Left renal cortex interstitium (tissue), 4 donors: ENCODE data around the gene FOXN3. TPM values are rescaled to one million over a fixed set of nuclear protein-coding genes. Genes with fewer than 3 reads are reported as not detected.
"Not testable (repeated sequence)": the region's sequence is repeated elsewhere in the genome, so short reads cannot be mapped to it uniquely, and the experiment has no call there.

Source experiments
- DNase-seq, 4 donors: peaks; one replicate each; pipeline ENCODE4 v3.0.0-alpha.2; 2013; ENCODE audit warnings: low read depth in 4 of 4, low spot score in 2 of 4, missing footprints in 1 of 4
- polyA plus RNA-seq, 4 donors: library from polyadenylated mRNA; unstranded; fragments of 120-200 nt; gene quantifications; one replicate each; pipeline ENCODE4 v1.2.1, GENCODE V29; 2013; ENCODE audit not compliant: insufficient read length in 4 of 4

The FOXN3 gene
- polyA plus RNA-seq, 4 donors, result 30.4 to 35.2 (median 33.5) TPM

DNA sequence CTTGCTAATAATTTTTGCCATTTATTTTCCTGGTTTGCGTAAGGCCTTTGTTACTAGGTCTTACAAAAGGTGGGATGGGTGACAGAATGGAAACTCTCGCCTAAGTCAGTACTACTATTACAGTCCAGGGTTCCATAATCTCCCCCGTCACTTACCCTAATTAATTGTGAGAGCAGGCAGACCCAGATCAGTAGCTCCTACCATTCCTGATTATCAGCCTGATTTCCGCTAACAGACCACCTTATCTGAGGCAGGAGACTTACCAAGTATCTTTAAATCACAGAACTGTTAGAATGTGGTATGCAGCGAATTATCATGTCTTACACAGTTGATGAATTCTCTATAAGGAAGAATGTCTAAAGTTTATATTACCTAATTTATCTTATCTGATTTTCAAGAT is 234.7 kb downstream of the FOXN3 start:
- no peak for DNase-seq

DNA sequence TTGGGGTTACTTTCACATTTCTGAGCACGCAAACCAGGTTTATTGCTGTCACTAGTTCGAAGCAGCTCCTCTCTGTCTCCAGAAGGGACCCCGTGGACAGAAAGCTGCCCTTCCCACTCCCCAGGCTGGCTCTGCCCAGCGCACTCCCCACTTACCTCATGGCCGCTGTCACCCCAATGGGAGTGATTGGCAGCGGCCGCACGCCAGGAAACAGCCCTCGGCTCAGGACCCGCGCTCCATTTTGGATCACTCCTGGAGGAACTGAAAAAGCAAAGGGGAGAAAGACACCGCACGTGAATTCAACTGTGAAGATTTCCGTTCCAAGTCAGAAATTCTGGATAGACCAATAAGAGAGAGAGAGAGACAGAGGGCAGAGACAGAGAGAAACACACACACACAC is 236.5 kb downstream of the FOXN3 start:
- no peak for DNase-seq

DNA sequence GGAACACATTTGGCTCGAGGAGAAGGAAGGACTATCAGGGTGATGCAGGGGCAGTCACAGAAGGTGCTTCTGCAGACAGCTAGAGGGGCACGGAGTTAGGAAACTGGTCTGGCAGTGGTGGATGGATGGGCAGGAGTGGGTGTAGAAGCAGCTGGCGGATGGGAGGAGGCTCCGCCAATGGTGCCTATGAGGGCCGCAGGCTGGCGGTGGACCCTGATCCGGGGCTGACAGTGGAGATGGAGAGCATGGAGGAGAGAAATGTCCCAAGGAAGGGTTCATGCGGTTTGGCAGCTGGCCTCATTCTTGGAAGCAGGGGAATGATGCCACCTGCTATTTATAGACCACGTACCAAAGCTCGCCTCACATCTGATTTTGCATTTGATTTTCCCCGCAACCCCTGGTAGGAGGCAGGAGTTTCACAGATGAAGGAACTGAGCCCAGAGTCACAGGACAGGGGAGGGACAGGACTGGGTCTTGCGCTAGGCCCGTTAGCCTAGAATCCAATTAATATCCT is 237.1 kb downstream of the FOXN3 start:
- DNase-seq, result no peak

DNA sequence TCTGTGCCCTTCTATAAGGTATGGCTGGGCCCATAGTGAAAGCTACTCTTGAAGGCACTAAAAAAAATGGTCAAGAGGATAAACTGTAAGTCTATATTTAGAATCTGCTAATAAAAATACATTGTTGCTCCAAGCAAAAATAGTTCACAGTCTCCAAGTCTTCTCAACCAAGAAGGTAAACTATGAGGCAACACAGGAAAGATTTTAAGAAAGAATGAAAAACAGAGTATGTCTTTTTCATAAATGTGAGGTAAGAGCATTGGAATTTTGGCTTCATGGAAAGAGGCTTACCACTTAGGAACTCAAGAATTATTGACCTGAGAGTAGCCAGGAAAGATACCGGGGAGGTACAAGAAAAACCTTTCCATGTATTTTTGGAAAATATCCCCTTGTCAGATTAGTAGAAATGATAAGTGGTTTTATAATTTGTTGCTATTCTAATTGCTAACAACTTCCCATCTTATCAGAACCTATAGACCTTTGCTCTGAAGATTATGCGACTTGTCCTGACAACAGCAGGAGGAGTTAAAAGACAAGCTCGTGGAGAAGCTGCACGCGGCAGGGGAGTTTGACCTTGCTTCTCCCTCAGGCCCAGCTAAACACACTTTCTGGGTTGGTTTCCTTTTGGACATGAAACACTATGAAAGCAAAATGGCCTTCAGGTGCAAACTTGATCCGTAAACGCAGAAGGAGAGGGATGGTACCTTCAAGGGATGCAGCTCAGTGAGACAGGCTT is 238.1 kb downstream of the FOXN3 start:
- DNase-seq, result no peak

DNA sequence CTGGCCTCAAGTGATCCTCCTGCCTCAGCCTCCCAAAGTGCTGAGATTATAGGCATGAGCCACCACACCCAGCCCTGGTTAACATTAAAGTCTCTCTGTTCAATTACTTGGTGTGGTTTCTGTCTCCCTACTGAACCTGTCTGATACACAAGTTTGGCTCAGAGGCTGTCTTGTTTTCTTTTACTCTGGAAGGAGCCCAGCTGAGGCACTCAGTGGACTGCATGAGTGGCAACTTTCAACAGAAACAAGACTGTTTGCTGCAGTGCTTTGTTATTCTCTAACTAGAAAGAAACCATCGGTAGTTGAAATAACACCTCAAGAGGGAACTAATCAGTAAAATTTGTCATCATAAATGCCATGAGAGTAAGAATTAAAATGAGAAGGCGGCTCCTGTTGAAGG is 238.7 kb downstream of the FOXN3 start:
- DNase-seq, result no peak

DNA sequence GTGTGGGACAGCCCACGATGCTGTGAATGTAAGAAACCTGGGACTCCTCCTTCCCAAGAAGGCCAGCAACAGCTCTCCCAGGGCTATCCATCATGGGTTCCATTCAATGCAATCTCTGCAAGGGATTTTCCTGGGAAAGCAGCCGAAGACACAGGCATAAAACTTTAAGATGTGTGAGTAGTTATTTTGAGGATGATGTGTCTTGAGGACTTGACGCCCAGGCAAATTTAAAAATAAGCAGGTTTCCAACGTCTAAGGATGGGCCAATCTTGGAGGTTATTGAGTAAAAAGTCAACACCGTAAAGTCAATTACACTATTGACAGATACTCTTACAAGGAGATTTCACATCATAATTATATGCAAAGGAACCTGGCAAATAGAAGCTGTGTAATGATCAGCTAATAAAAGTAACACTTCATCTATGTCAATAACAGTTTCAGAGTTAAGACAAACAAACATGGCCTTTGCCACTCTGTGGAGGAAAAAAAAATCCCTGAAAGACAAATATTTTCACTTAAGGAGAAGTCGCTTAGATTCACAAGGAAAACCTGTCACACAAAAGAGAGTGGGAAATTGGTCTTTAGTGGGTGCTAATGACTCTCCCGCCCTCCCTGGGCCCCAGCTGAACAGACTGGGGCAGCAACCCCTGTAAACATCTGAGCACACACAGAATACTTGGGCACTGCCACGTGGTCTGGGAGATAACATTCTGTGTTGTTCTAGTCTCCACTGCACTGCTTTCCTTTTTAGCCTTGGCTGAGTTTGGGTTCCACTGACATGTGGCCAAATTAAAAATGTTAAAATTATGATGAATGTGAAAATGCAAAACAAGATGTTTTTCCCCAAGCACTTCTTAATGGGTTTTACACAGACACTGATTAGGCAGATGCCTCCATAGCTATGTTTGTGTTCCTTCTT is 240.9 kb downstream of the FOXN3 start:
- DNase-seq, result no peak

DNA sequence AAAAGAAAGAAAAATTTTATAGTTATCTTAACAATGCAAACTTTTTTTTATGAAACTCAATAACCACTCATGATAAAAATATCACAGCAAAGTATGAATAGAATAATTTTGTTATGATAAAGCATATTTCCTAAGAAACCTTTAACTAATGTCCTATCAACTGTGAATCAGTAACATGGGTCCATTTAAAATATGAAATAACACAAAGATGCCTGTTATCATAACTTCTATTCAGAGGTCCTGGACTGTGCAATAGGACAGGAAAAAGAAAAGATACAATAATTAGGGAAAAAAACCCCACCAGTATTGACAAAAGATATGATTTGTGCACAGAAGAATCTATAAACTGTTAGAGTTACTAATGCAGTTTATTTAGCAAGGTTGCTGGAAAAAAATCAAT is 245.4 kb downstream of the FOXN3 start:
- no peak for DNase-seq

DNA sequence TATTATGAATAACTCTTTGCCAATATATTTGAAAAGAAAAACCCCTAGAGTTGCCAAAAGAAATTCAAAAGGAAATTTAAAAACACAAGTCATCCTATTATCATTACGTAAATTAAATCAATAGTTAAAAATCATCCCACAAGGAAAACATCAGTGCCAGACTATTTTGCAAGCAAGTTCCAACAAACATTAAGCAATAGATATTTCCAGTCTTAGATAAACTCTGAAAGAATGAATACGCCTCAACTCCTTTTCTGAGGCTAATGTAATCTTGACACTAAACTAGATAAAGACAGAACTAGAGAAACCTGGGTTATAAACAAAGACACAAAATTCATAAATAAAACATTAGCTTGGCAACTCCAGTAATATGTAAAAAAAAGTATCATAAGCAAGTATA is 245.9 kb downstream of the FOXN3 start:
- no peak for DNase-seq

DNA sequence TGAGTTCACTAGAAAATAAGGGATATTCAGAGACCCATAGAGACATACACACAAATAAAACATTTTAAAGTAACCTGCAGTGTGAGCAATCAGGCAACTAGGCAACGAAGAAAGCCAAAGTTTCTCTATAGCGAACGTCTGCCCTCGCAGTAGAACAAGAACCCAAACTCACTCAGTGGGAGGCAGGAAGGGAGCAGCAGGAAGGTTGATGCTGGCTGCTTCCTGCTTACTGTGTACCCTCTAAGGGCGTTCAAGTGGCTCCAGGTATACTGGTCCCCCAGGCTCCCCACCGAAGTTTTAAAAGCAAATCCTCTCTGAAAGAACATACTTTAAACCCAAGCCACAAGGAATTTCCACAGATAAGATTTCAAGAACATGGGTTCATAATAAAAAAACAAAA is 249.3 kb downstream of the FOXN3 start:
- no peak for DNase-seq

DNA sequence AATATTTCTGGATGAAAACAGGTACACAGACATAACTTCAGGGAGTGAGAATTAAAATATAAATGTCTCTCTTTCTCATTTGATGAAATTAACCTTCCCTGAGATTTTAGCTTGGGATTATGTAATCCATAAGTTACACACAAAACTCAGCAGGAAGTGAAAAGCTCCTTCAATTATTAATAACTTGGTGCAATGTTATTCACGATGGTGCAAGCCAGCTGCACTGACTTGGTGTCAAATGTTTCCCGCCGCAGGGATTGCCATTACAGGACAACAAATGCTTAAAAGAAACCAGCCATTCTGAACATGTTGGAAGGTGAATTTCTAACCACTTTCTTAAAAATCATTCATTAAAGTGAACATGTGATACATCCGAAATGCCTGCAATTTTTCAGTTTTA is 250.4 kb downstream of the FOXN3 start:
- DNase-seq, result no peak

DNA sequence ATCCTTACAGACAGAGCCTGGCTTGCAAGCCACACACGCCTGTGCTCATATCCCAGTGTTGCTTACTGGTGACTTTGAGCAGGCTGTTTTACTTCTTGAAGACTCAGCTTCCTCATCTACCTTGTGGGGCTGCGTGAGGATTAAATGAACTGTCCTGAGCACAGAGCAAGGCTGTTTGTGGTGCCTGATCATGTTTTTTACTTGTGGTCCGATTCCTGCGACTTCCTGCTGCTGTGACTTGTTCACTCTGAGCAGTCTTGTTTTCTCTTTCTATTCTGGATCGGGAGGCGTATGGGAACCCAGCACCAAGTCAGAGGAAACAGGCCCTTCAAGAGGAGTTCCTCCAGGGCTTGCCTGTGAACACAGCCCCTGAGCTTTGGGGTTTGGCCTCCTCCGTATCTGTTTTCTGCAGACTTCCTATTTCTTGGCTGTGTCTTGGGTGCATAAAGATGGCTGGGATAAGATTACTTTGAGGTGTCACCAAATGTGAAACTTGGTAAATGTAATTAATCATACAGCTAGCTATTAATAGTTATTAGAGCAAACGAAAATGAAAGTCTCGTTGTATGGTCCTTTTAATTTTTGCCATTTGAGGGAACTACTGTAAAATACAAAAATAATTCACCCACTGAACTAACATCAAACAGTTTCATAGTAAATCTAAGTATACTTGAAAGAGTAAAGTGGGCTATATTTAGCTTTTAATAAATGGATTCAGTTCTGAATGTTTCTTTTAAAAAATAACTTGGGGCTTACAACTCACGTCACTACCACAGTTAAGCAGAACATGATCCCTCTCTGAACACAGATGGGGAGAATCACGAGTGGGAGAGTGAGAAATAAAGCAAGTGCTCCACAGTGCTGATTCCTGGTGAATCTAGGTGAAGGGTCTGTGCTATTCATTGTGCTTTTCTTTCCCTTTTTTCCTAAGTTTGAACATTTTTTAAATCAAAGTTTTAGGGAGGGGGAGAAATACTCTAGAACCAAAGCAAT is 251.5 kb downstream of the FOXN3 start:
- no peak for DNase-seq

DNA sequence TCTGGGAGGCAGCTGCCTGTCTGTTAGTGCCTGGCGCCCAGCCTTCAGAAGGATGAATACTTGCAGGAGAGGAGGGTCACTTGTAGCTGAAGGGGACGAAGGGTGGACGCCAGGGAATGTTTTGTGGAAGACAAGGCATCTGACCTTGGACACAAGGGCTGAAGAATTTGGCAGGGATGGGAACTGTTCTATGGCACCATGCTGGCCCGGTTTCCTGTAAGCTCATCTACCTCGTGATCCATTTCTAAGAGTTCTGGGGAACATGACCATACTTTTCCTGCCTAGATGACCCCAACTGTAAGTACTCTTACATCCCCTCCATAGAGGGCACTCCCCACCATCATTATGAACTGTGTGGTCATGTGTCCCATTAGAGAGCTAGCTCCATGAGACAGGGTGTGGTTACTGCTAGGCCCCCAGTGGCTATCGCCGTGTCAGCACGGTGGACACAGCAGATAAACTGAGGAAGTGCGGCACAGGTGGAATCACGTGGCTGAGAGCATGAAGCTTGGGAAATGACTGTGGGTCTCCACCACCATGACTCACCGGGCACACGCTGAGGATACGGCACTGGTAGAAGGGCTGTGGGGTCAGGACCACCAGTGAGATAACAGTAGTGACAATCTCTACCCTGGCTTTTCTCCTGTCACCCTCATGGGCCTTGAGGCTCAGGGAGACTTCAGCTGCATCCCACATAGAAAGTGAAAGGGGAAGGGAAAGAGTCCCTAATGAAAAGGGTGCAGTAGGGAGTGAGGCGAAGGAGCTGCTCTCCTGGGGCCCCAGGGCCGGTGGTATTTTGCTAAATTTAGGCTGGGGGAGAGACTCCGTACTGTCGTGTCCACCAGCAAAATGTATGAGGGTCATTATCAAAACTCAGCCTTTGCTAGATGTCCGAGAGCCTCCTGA is 252.6 kb downstream of the FOXN3 start:
- no peak for DNase-seq

DNA sequence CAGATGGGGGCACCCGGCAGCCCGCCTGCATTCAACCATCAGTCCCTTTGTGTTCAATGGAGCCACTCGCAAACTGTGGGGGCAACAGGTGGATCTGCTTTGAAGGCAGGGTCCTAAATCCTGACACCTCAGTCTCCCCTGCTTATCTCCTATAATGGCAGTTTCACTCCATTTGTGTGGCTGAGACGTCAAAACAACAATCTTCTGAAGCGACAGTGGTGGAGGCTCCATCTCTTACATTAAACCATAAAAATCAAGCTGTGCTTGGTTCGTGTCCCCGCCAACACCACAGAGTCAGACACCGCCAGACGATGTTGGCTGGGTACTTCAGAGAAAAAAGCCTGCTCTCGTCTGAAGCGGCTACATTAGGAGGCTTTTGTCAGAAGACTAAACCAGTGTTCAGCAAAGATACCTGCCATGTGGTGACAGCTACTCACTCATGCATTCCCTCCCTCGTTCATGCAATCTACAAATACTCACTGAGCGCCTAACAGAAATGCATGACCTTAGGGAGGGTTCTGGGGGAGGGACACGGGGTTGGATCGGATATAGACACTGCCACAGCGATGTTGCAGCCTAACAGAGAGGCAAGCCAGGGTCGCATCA is 253.9 kb downstream of the FOXN3 start:
- DNase-seq, result no peak

DNA sequence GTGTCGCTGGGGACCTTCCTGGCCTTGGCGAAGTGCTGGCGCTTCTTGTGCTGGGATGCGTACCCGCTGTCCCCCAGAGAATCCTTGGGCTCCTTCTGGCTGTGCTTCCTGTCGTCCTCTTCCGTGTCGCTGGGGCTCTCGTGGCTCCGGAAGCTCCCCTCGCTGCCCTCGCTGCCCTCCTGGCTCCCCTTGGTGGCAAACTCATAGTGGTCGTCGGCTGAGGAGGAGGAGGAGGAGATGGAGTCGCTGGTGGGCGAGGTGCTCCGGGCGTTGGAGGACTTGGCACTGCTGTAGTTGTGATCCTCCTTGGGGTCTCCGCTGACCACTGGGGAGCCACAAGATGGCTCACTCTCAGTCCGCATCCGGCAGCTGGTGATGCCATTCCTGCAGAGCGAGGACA is 254.4 kb downstream of the FOXN3 start:
- DNase-seq, result no peak

DNA sequence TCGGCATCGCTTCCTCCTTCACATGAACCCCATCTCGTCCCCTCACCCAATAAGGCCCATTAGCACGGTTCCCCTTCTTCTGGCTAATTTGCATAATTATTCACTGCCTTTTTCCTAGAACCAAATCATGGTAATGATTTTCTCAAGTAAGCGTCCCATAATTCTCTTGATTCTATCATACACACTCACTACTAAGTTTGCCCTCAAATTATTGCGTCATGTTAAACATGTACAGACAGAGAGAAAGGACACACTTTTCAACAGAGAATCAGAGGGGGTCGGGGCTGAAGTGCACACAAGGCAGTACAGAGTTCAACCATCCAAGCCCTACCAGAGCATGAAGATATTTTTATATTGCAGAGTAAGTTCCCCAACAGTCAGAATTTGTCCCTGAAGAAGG is 256.6 kb downstream of the FOXN3 start:
- DNase-seq, result no peak

DNA sequence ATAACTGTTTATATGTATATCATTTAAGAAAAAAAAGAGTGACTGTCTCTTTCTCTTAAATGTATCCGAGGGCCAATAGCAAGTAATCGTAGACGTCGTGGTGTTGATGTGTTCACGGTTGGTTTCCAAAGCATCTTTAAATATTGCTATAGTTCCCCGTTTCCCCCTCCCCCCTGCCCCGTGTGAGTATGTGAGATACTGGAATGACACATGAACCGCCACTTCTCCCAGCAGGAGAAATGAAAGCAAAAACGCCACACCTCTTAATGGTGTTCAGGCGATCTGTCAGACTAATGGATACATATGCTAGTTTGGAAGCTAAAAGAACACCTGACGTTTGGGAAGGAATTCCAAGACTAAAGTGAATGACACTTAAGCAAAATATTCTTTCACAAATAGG is 258.3 kb downstream of the FOXN3 start:
- DNase-seq, result no peak

DNA sequence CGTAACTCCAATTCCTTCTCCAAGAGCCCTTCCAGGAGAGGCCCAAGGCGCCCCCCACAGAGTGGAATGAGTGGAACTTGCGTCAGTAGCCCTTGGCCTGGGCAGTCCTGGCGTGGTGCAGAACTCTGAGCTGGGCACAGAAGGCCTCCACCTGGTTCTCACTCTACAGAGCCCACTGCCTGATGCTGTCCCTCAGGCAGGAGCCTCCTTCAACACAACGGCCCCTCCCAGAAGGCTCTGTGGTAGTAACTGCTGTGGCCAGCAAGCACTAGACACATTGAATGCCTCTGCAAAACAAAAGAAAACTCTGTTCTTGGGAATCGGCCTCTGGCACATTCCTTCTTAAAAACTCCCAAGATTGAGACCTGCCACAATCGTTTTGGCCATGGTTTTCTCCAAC is 258.9 kb downstream of the FOXN3 start:
- DNase-seq, result not testable (repeated sequence)

DNA sequence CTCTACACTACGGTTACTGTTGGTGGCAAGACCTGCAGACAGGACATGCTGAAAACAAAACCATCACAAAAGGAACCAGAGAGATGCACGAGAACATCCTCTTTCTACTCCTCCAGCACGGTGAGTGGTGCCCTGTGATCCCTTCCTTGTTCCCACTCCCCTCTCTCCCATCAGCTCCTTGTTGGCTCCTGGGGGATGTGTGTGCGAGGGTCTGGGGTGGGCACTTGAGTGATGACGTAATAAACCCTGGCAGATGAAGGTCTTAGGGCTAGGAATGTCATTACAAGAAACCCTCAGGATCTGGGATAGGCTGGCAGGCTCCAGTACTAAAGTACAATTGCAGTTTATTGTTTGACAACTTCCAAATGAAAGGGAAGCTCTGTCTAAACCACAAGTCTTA is 261.5 kb downstream of the FOXN3 start:
- no peak for DNase-seq

DNA sequence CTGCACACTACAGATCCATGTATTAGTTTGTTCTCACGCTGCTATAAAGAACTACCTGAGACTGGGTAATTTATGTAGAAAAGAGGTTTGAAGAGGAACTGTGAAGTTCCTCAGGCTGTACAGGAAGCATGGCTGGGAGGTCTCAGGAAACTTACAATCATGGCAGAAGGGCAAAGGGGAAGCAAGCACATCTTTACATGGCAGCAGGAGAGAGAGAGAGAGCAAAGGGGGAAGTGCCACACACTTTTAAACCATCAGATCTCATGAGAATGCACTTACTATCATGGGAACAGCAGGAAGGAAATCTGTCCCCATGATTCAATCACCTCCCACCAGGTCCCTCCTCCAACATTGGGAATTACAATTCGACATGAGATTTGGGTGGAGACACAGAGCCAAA is 265.3 kb downstream of the FOXN3 start:
- not testable (repeated sequence) for DNase-seq
